GM18502 (cell line): ENCODE measurements around the gene GPR153.

Source experiments
- ATAC-seq: cut with Tn5 transposase; IDR thresholded peaks from one replicate; pipeline ENCODE4 v1.9.1; 2021; ENCODE audit warnings: mild to moderate bottlenecking; ENCODE audit not compliant: unreplicated experiment, poor library complexity

The GPR153 gene

DNA sequence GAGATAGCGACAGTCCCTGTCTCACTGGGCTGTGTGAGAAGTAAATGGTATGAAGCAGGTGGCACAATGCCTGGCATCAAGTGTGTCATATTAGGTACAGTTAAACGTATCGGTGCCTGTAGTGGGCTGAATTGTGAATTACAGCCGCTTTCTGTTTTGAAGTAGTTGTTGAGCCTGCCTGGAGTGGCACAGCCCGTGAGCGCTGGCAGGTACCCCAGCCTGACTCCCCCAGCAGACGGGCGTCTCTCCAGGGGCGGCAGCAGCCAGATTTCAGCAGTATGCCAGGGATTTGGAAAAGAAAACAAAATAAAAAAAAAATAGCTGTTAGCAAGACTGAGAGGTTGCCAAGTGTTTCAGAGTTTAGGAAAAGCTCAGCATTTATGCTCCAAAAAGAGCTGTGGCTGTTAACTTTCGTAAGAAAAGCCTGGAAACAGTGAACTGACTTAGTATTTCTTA is 26.6 kb upstream of the GPR153 start:
- no peak for ATAC-seq

DNA sequence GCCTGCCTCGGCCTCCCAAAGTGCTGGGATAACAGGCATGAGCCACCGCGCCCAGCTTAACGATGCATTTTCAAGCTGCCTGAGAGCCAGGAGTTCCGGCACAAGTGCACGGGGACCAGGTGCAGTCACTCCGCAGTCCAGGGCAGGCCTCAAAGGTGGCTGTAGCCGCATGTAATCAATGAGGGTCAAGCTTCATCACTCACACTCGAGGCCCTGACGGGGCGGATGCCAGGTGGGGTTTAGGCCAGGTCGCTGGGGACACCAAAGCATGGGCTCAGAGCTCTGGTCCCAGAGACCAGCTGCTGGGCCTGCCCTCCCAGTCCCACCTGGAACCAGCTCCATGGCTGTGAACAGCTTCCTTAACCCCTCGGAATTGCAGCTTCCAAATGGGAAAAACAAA is 26.1 kb upstream of the GPR153 start:
- ATAC-seq = no peak

DNA sequence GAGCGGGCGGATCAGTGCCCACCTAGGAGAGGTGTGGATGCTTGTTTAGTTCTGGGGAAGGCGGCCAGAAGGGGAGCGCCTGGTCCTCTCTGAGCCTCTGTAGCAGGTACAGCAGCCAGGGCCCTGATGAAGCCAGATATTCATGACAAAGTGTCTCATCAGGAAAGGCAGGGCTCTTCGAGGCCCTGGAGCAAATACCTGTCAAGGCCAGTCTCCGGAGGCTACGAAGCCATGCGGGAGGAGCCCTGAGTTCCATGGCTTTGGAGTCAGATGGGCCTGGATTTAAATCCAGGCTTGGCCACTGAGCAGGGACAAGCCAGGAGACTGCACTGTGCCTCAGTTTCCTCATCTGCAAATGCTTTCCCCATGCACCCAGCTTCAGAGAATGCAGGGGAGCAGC is 25.4 kb upstream of the GPR153 start:
- no peak for ATAC-seq

DNA sequence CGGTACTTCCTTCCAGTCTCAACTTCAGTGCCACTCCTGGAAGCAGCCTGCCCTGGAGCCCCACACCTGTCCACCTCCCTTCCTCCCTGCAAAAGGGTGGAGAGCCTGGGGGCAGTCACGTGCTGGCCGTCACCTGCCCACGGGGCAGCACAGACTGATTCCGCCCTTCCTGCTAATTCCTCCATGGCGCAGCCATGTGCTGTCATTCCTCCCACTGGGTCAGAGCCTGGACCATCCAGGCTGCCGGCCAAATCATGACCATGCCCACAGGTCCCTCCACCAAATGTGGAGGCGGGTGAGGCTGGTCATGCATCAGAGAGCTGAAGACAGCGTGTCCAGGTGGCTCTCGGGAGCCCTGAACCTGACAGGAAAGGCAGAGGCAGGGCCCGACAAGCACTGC is 24.4 kb upstream of the GPR153 start:
- no peak for ATAC-seq

DNA sequence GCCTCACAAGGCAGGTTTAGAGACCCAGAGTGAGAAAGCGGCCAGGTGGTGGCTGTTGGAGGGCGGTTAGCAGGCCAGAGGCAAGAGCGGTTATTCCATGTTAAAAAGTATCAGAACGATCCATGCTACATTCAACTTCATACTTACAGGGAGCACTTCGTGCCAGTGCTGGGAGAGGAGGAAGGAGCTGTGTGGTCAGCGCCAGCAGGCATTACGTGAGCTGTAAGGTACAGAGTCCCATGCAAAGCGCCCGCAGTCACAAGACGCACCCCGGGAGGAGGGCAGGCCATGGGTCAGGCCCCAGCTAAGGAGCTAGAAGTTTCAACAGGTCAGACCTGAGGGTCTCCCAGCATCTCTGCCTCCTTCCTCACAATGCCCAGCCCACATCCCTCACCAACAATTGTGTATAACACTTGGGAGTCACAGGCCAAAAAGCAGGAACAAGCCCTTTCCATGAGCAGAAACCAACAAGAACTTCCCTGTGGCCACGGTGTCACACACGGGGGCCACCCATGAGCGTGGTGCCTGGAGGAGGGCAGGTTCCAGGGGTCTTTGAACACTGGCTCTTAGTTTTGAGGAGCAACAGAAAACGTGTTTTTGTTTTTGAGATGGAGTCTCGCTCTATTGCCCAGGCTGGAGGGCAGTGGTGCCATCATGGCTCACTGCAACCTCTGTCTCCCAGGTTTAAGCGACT is 21.8 kb upstream of the GPR153 start:
- no peak for ATAC-seq

DNA sequence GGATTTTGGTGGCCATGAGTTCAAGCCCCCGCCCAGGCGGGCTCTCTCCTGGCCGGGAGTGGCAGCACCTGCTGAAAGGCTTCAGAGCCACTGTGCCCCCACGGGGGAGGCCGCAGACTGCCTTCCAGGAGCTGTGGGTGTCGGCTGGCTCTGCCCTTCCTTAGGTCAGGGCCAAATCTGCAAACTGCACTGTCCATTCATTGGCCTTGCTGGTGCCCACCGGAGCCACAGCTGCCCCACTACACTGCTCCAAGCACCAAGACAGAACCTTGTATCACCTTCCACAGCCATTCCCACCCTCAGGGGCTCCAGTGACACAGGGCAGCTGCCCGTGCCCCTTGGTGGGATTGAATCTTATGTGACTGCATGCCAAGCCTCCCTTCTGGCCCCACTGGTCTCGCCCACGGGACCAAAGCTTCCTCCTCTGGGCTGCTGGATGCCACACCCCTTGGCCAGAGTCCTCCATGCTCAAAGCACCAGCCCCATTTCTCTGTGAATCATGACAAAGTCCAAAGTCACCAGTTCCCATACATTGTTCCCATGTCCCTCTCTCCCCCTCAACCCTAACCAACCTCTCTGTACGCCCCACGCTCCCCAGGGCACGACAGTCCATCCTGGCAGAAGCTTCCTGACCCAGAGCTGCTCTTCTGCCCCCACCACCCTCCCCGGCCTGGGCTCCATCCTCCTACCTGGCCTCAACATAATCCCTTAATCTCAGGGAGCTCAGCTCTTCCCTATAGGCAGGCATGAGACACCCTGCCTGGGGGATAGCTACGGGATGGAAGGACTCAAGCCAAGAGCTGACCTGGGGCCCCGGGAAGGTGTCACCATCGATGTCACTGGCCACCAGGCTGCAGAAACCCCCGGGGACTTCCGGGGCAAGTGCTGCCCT is 20.9 kb upstream of the GPR153 start:
- ATAC-seq = no peak

DNA sequence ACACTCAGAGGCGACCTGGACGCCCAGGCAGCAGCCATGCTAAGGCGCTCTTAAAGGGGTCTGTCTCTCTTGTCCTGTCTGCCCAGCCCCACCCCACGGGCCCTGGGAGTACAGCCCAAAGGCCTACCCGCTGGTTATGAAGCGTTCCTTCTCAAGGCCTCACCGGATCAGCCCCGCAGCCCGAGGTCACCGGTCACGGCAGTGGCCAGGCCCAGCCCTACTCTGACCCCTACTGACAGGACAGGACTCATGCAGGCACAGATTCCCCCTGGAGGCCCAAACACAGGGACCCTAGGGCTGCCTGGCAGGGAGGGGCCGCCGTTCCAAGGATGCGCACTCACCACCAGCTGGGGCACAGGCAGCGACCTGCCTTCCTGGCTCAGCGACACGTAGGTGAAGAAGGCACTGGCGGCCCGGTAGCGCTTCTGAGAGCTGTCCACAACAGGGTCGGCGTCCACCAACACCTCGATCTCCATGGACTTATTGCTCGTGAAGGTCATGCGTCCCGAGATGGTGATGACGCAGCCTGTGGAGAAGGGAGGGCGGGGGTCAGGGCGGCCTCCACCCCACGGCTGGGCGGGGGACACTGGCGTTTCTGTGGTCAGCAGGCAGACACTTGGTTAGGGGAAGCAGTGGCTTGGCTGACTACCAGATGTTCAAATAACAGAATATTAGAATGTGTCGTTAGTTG is 20.0 kb upstream of the GPR153 start:
- ATAC-seq = no peak

DNA sequence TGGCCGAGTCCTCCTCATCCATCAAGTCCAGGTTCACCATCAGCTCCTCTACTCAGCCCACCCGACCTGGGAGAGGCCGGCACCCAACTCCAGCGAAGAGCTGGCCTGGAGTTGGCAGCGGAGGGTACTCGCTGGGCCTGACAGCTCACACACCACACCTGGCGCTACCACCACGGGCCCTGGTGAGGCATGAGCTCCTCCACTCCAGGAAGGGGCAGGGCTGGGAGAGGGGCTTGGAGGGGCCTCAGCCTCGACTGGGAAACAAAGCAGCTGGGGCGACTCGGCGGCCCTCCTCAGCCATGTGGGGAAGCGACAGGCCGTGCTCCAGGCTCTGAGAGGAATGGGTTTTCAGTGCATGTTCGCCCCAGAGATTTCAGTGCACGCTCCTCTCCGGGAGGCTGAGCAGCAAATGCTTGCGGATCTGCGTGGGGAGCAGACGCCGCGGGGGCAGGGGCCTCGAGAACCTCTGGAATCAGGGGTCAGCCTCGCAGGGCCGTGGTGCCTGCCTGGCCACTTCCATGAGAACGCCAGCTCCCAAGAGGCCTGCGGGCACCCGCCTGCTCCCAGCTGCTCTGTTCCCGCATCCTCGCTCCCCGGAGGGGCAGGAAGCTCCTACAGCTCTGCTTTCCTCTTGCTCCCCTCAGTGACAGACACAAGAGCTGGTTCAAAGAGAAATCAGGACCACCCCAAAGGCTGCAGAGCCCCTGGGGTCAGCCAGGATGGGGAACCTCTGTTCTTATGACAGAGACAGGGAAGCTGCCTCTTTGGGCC is 18.9 kb upstream of the GPR153 start:
- no peak for ATAC-seq

DNA sequence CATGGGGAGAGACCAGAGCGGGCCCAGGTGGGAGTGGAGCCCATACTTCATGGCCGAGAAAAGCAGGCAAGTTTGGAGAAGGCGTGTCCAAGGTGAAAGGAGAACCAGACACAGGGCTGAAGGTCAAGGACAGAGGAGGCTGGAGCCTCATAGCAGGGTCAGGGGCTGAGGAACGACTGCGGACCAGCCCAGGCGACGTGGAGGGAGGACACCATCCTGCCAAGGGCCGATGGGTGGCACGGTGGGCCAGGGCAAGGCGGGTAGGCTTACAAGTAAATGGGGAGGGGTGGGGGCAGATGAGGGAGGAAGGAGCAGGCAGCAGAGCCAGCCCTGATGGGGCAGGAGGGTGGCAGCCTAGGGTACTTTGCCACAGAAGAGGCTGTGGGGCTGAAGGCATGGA is 18.2 kb upstream of the GPR153 start:
- ATAC-seq = no peak

DNA sequence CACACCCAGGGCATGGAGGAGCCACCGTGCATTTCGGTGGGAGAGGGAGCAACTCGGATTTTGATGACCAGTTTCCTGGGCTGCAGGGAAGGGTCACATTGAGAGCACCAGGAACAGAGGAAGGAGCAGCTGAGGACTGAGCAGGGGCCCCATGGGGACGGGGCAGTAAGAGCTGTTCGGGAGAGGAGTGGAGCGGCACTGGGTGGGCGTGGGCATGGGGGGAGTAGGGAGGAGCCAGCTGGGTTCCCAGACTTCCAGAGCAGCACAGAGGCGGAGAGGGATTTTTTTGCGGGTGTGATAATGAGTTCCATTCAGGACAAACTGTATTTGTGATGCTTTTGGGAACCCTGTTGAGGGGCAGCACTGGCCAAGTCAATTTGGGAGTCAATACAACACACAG is 17.4 kb upstream of the GPR153 start:
- no peak for ATAC-seq

DNA sequence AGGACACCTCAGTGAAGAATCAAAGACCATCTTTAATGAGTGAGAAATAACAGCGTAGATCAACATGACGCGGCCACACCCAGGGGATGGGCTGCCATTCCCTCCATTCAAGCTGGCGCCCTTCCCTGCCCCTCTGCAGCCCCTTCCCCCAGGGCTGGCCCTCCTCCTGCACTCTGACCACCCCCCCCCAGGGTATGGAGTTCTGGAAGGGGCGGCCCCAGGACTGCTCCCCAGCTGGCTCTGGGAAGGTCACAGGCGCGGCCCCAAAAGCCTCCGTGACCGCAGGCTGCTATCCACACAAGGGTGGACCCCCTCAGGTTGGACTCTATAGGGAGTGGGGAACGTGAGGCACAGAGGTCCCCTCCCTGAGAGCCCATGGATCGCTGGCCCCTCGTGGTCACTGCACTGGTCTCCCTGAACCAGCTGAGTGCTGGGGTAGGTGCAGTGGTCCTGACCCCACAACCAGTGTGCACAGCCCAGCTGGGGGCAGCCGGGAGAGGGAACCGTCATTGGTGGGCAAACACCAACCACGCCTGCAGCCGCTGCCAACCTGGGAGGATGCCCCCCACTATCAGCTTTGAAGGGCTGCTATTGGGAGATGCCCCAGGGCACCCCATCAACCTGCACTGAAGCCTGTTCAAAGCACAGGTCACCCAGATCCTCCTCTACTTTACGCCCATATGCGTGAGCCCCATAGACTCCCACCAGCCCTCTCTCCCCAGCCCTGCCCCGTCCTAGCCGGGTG is 16.1 kb upstream of the GPR153 start:
- no peak for ATAC-seq

DNA sequence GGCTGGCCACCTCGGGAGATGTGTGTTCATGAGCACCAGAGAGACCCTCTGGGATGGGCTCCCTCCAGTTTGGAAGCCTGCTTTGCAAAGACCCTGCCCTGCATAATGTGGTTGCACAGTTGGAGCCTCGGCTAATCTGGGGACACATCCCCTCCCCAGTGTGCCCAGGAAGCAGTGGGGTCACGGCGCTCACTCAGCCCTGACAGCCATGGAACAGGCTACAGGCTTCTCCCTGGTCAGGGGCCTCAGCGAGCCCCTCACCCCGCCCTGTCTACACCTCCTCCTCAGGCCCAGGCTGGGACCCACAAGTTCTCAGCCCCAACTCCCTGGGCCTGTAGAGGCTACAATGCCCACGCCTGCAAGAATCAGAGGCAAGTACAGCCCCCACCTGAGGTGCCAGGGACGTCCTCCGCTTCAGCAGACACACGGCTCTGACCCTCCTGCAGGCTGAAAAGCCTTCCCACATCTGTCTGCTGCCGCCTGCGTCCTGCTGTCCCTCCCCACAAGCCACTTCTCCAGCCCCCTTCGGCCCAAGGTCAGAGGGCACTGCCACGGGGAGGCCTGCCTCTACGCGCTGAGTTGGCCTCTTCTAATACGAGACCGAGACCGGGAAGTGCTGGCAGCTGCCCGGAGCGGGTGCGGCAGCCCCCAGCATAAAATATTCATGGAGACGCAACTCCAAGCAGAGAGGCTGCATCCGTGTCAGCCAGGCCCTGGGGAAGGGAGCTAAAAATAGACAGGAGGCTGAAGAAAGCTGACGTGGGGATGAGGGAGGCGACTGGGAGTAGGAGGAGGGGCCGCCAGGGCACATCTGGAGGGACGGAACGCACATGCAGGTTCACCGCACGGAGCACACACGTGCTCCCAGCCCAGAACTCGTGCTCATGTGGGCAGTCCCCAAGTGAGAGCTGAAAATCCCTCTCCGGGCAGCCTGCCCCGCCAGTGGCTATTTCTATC is 15.2 kb upstream of the GPR153 start:
- no peak for ATAC-seq

DNA sequence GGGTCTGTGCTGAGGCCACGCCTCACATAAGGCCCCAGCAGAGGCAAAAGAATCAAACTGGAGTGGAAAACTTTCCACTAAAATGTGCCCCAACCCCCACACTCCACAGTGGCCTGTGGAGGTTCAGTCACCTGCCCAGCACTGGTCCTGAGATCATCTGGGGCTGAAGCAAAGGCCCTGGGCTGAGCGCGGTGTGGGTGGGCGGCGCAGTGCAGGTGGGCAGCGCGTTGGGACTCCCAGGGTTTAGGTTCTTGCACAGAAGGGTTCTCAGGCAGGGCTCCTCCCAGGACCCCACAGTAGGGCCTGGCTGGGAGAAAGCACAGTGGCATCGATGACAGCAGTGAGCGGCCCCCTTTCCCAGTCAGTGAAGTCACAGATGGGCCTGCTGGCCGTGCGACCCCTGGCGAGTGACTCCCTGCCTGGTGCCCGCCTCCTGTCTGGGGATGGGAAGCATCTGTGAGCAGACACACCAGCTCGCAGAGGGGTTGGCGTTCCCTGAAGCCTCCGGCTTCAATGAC is 13.8 kb upstream of the GPR153 start:
- no peak for ATAC-seq

DNA sequence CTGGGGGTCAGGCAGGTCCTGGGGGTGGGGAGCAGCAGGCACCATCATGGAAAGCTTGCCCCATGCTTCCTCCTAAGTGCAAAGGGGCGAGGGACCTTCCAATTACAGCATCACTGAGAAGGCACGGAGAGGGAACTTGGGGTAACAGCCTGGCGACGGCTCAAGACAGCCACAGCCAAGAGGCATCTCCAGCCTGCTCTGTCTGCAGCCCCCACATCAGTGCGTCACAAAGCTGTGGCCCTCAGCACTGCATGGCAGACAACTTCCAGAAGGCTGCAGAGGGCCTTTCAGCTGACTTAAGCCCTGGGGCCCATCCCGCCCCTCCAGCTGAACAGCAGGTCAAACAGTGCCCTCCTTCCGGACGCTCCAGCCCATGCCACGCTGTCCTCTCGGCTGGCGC is 13.2 kb upstream of the GPR153 start:
- no peak for ATAC-seq

DNA sequence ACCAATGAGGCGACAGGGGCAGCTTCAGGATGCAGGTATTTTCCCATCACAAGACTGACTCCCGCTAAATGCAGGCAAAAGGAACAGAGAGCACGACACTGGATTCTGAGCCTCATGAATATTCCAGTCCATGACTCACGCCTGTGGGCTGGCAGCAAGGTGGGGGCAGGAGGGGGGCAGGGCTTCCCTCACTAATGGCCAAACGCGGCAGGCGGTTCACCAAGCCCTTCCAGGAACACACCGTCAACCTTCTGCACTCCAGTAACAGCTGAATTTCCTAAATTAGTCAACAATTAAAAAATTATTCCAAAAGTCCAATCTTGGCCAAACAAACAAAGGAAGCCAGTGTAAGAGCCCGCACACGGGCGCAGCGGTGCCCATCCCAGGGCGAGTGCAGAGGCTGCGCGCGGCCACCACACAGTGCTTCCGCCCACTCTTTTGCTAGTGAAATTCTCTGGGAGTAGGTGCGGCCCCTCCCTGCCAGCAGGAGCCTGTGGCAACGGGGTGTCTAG is 12.5 kb upstream of the GPR153 start:
- ATAC-seq = no peak

DNA sequence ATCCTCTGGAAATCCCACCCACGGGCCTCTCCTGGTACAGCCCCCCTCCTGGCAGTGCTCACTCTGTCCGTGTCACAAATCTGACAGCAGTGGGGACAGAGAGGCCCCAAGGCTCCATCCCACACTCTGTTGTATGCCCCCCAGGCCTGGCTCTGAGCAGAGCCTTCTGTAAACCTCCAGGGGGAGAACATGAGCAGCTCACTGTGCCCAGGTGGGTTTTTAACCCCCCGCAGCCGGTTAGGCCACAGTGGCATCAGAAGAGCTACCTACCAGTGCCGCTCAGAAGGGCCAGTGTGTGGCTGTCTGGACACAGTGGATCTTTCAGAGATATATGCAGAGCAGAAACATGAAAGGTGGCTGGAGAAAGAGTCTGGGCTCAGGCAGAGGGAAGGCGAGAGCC is 12.0 kb upstream of the GPR153 start:
- ATAC-seq = no peak

DNA sequence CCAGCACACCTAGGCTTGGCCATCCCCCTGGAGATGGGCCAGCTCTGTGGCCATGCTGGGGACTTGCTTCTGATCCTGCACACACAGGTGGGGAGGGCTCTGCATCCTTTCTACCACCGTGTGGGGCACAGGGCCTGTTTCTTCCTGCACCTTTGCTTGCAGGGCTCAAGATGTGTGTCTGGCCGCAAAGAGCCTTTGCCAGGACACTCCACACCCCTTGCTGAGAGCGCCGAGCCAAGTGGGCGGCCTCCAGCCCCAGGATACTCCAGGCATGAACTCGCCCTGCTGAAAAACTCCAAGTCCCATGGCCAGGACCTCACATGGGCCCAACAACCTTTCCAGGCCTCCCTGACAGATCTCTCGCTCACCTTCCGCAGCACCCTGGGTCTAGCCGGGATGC is 11.6 kb upstream of the GPR153 start:
- ATAC-seq = no peak

DNA sequence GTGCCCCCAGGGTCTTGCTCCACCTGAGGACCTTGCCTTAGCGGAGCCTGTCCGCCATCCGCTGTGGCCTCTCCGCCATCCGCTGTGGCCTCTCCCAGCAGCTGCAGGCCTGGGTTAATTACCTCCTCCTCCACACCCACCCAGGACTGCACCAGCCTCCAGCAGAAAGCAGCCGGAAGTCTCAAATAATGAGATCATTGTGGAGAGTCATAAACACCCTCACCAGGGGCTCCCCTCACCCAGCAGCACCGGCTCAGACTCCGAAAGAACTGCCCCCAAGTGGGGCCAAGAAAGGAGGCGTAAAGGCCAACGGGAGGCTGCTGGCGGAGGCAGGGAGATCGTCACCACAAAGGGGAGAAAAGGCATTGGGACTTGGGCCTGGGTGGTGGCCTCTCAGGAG is 10.7 kb upstream of the GPR153 start:
- ATAC-seq = no peak
